ENCODE measurements around the gene ANO6. TPM values are rescaled to one million over a fixed set of nuclear protein-coding genes. Genes with fewer than 3 reads are reported as not detected.

ANO6 gene
- total RNA-seq, 1 donor from 2014 or later, result 49.0 TPM

- no peaks in the 10 kb centered on the region for H3K27me3 Mint-ChIP-seq (ENCODE audit: insufficient read depth, low read depth)
Observed at GRCh38 chr12:45458854-45459807, 243.2 kb downstream of the ANO6 start.

GRCh38 chr12:45462506-45462905 is 246.6 kb downstream of the ANO6 start:
- H3K4me3 ChIP-seq, result no peak overlapping the region
- no peak for TF ChIP-seq EZH2phosphoT487 (IDR thresholded peaks at IDR 0.05)
- no peak for TF ChIP-seq EZH2 (IDR thresholded peaks at IDR 0.05)
- no peak for TF ChIP-seq CTCF (IDR thresholded peaks at IDR 0.05)
- no peaks in the 10 kb centered on the region for H3K79me2 ChIP-seq (ENCODE audit: low read depth)
- H3F3A ChIP-seq (ENCODE audit: low read depth), result no peaks in the 10 kb centered on the region
- H3K27ac ChIP-seq, result no peak overlapping the region
- Mint-ChIP-seq H3K9me3 (no peaks in the 10 kb centered on the region), H3K36me3 (no peaks in the 10 kb centered on the region), H3K4me3 (no peak overlapping the region), H3K27ac (no peak overlapping the region), H3K27me3 (ENCODE audit: insufficient read depth, low read depth) (no peaks in the 10 kb centered on the region), H3K4me1 (no peaks in the 10 kb centered on the region)
- H3K4me1 ChIP-seq, result no peaks in the 10 kb centered on the region
- H3K9ac ChIP-seq, result no peak overlapping the region
- no peaks in the 10 kb centered on the region for H3K36me3 ChIP-seq
- H3K4me2 ChIP-seq, result no peak overlapping the region
- no peaks in the 10 kb centered on the region for H3K9me3 ChIP-seq (ENCODE audit: low read depth)
- no peak for DNase-seq (ENCODE audit: low spot score)
- no peak overlapping the region for H2AFZ ChIP-seq (replicated peaks)
- no peaks in the 10 kb centered on the region for H3K27me3 ChIP-seq
- H4K20me1 ChIP-seq (ENCODE audit: low read depth), result no peaks in the 10 kb centered on the region

More at GRCh38 chr12:45458854-45459807, 243.2 kb downstream of the ANO6 start:
- Histone ChIP-seq H3K9me3 (ENCODE audit: low read depth) (no peaks in the 10 kb centered on the region), H3K79me2 (ENCODE audit: low read depth) (no peaks in the 10 kb centered on the region), H3K4me1 (no peaks in the 10 kb centered on the region), H4K20me1 (ENCODE audit: low read depth) (no peaks in the 10 kb centered on the region), H3K4me3 (no peak overlapping the region), H3K4me2 (no peak overlapping the region), H3F3A (ENCODE audit: low read depth) (no peaks in the 10 kb centered on the region), H3K9ac (no peak overlapping the region), H2AFZ (replicated peaks) (no peak overlapping the region), H3K27ac (no peak overlapping the region), H3K27me3 (no peaks in the 10 kb centered on the region), H3K36me3 (no peaks in the 10 kb centered on the region)
- TF ChIP-seq CTCF (IDR thresholded peaks at IDR 0.05), result no peak
- no peak for TF ChIP-seq EZH2phosphoT487 (IDR thresholded peaks at IDR 0.05)
- TF ChIP-seq EZH2 (IDR thresholded peaks at IDR 0.05), result no peak
- DNase-seq (ENCODE audit: low spot score), result no peak
- no peaks in the 10 kb centered on the region for H3K9me3 Mint-ChIP-seq
- H3K4me3 Mint-ChIP-seq, result no peak overlapping the region
- H3K36me3 Mint-ChIP-seq, result no peaks in the 10 kb centered on the region
- H3K27ac Mint-ChIP-seq, result no peak overlapping the region
- no peaks in the 10 kb centered on the region for H3K4me1 Mint-ChIP-seq

- Mint-ChIP-seq H3K4me3 (no peak overlapping the region), H3K4me1 (no peaks in the 10 kb centered on the region), H3K27ac (no peak overlapping the region), H3K36me3 (no peaks in the 10 kb centered on the region), H3K27me3 (ENCODE audit: insufficient read depth, low read depth) (peaks cover 4% of the 10 kb centered on the region), H3K9me3 (no peaks in the 10 kb centered on the region)
- H3F3A ChIP-seq (ENCODE audit: low read depth), result no peaks in the 10 kb centered on the region
- no peak overlapping the region for H3K4me3 ChIP-seq
- H3K79me2 ChIP-seq (ENCODE audit: low read depth), result no peaks in the 10 kb centered on the region
- H2AFZ ChIP-seq (replicated peaks), result peak overlapping the region; percentile 50
- H3K4me1 ChIP-seq, result no peaks in the 10 kb centered on the region
- H3K9ac ChIP-seq, result no peak overlapping the region
- H3K27me3 ChIP-seq, result no peaks in the 10 kb centered on the region
- H3K27ac ChIP-seq, result no peak overlapping the region
- no peaks in the 10 kb centered on the region for H3K36me3 ChIP-seq
- no peak for TF ChIP-seq EZH2phosphoT487 (IDR thresholded peaks at IDR 0.05)
- TF ChIP-seq CTCF (IDR thresholded peaks at IDR 0.05), result peak; percentile 41
- DNase-seq (ENCODE audit: low spot score), result peak; percentile 32
- H4K20me1 ChIP-seq (ENCODE audit: low read depth), result no peaks in the 10 kb centered on the region
- H3K4me2 ChIP-seq, result no peak overlapping the region
- no peaks in the 10 kb centered on the region for H3K9me3 ChIP-seq (ENCODE audit: low read depth)
Observed at GRCh38 chr12:45464699-45465098, 248.8 kb downstream of the ANO6 start.

Data from neural progenitor cell (in vitro differentiated cells).